Testis (tissue), 2 donors: Measurements from ENCODE around the gene MLN.

Experiments
- CTCF ChIP-seq, 3 experiments: fragments of 450-650 bp in 2 of 3; fragments of 200-600 bp in 1 of 3; sonication (generic) in 1 of 3; IDR thresholded peaks; one replicate each; pipeline ENCODE4 v1.5.1; 2016 to 2019; ENCODE audit warnings: antibody characterized with exemption in 3 of 3, mild to moderate bottlenecking in 2 of 3, moderate library complexity in 1 of 3
- POLR2A ChIP-seq: fragments of 450-650 bp; IDR thresholded peaks from one replicate; pipeline ENCODE4 v1.6.1; 2017; ENCODE audit warnings: antibody characterized with exemption, mild to moderate bottlenecking, moderate library complexity

GRCh38 chr6:33841868-33842267, 38.1 kb upstream of the MLN start:
- TF ChIP-seq CTCF (IDR thresholded peaks at IDR 0.05) (no peak), POLR2A (no peak)
